Chondrocyte (in vitro differentiated cells): Measurements from ENCODE around the gene MCCC2. TPM values are rescaled to one million over a fixed set of nuclear protein-coding genes. Genes with fewer than 3 reads are reported as not detected.
A peak's percentile ranks its signal among the peaks of the same experiment; 100 is the strongest.

ENCODE experiments used
- DNase-seq: peaks from one replicate; pipeline ENCODE4 v3.0.0; 2021; ENCODE audit warnings: mixed read lengths, low spot score
- H3K27ac Mint-ChIP-seq: one replicate; pipeline ENCODE4 v1.8.0; 2021; ENCODE audit warnings: mild to moderate bottlenecking, moderate library complexity, mixed read lengths; ENCODE audit not compliant: unreplicated experiment
- H3K27me3 Mint-ChIP-seq: 2 replicates; pipeline ENCODE4 v1.8.0; 2021; ENCODE audit warnings: low read depth, mixed read lengths
- H3K36me3 Mint-ChIP-seq: 2 replicates; pipeline ENCODE4 v1.8.0; 2021; ENCODE audit warnings: low read depth, mixed read lengths
- H3K4me1 Mint-ChIP-seq: 2 replicates; pipeline ENCODE4 v1.8.0; 2021; ENCODE audit warnings: low read depth, mild to moderate bottlenecking, mixed read lengths
- H3K4me3 Mint-ChIP-seq: one replicate; pipeline ENCODE4 v1.8.0; 2021; ENCODE audit warnings: mild to moderate bottlenecking, moderate library complexity, mixed read lengths; ENCODE audit not compliant: unreplicated experiment
- H3K9me3 Mint-ChIP-seq: 2 replicates; pipeline ENCODE4 v1.8.0; 2021; ENCODE audit warnings: low read depth, mixed read lengths
- total RNA-seq: library from RNA; stranded (reverse); gene quantifications from 3 replicates; pipeline ENCODE4 v1.2.1, GENCODE V29; 2021
- TF ChIP-seq, protein P1 (sequence below): fragments of 200-600 bp; sonication (generic); IDR thresholded peaks from 2 replicates; pipeline ENCODE4 v1.5.0; 2021; ENCODE audit warnings: antibody characterized with exemption, mild to moderate bottlenecking, moderate library complexity

Gene MCCC2
- total RNA-seq, 1 donor from 2014 or later = 20.5 TPM

GRCh38 chr5:71582945-71583584 is 4.1 kb upstream of the MCCC2 start:
- no peaks in the 10 kb centered on the region for H3K9me3 Mint-ChIP-seq
- H3K27ac Mint-ChIP-seq = no peak overlapping the region
- DNase-seq = no peak
- no peaks in the 10 kb centered on the region for H3K27me3 Mint-ChIP-seq
- H3K4me1 Mint-ChIP-seq = peaks cover 15% of the 10 kb centered on the region
- no peak overlapping the region for H3K4me3 Mint-ChIP-seq
- TF ChIP-seq, protein P1, sequence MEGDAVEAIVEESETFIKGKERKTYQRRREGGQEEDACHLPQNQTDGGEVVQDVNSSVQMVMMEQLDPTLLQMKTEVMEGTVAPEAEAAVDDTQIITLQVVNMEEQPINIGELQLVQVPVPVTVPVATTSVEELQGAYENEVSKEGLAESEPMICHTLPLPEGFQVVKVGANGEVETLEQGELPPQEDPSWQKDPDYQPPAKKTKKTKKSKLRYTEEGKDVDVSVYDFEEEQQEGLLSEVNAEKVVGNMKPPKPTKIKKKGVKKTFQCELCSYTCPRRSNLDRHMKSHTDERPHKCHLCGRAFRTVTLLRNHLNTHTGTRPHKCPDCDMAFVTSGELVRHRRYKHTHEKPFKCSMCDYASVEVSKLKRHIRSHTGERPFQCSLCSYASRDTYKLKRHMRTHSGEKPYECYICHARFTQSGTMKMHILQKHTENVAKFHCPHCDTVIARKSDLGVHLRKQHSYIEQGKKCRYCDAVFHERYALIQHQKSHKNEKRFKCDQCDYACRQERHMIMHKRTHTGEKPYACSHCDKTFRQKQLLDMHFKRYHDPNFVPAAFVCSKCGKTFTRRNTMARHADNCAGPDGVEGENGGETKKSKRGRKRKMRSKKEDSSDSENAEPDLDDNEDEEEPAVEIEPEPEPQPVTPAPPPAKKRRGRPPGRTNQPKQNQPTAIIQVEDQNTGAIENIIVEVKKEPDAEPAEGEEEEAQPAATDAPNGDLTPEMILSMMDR = no peak
- H3K36me3 Mint-ChIP-seq = peaks cover 2% of the 10 kb centered on the region

- Mint-ChIP-seq H3K4me3 (peak overlapping the region; percentile 83), H3K9me3 (no peaks in the 10 kb centered on the region), H3K27me3 (no peaks in the 10 kb centered on the region), H3K36me3 (no peaks in the 10 kb centered on the region), H3K4me1 (peaks cover 27% of the 10 kb centered on the region), H3K27ac (peak overlapping the region; percentile 98)
- TF ChIP-seq, protein P1 = no peak
- no peak for DNase-seq
Observed at GRCh38 chr5:71586052-71586940, 844 bp upstream of the MCCC2 start.

- H3K4me1 Mint-ChIP-seq = peaks cover 27% of the 10 kb centered on the region
- no peaks in the 10 kb centered on the region for H3K27me3 Mint-ChIP-seq
- DNase-seq = no peak
- H3K9me3 Mint-ChIP-seq = no peaks in the 10 kb centered on the region
- TF ChIP-seq, protein P1 = peak; percentile 29
- peak overlapping the region; percentile 83 for H3K4me3 Mint-ChIP-seq
- peak overlapping the region; percentile 98 for H3K27ac Mint-ChIP-seq
- no peaks in the 10 kb centered on the region for H3K36me3 Mint-ChIP-seq
Observed at GRCh38 chr5:71587766-71588532, 809 bp downstream of the MCCC2 start.

GRCh38 chr5:71588533-71588885 is 1.4 kb downstream of the MCCC2 start:
- no peak for DNase-seq
- peak overlapping the region; percentile 7 for H3K4me3 Mint-ChIP-seq
- no peaks in the 10 kb centered on the region for H3K27me3 Mint-ChIP-seq
- H3K4me1 Mint-ChIP-seq = peaks cover 27% of the 10 kb centered on the region
- TF ChIP-seq, protein P1 = no peak
- no peaks in the 10 kb centered on the region for H3K36me3 Mint-ChIP-seq
- H3K9me3 Mint-ChIP-seq = no peaks in the 10 kb centered on the region
- no peak overlapping the region for H3K27ac Mint-ChIP-seq

GRCh38 chr5:71589903-71590302 is 2.8 kb downstream of the MCCC2 start:
- H3K27me3 Mint-ChIP-seq = no peaks in the 10 kb centered on the region
- no peak overlapping the region for H3K4me3 Mint-ChIP-seq
- H3K4me1 Mint-ChIP-seq = peaks cover 27% of the 10 kb centered on the region
- no peaks in the 10 kb centered on the region for H3K9me3 Mint-ChIP-seq
- TF ChIP-seq, protein P1 = no peak
- DNase-seq = no peak
- H3K27ac Mint-ChIP-seq = no peak overlapping the region
- no peaks in the 10 kb centered on the region for H3K36me3 Mint-ChIP-seq
